Dermis blood vessel endothelial cell (primary cell): ENCODE results near the gene NET1. TPM values are rescaled to one million over a fixed set of nuclear protein-coding genes. Genes with fewer than 3 reads are reported as not detected.
A peak's percentile ranks its signal among the peaks of the same experiment; 100 is the strongest.
"Not testable (repeated sequence)": the region's sequence is repeated elsewhere in the genome, so short reads cannot be mapped to it uniquely, and the experiment has no call there.

ENCODE experiments used
- DNase-seq: peaks from one replicate; pipeline ENCODE4 v3.0.0; 2010
- total RNA-seq: library from RNA; depleted of rRNA; stranded (reverse); fragments of >200 nt; gene quantifications from 2 replicates; pipeline ENCODE4 v1.2.3, GENCODE V29; 2014

NET1 gene
- total RNA-seq, 1 donor from 2014 or later, result 21.1 TPM

- DNase-seq, result no peak
Observed at GRCh38 chr10:5400468-5401240, 11.7 kb upstream of the NET1 start.

GRCh38 chr10:5402798-5403197 is 9.6 kb upstream of the NET1 start:
- DNase-seq, result no peak

- DNase-seq, result peak; percentile 77
Observed at GRCh38 chr10:5404208-5405041, 7.9 kb upstream of the NET1 start, which contains the start of gene TUBAL3. Gene TUBAL3 (minus strand): TSS chr10:5404828. CDS start chr10:5404792, 36 bp downstream.

GRCh38 chr10:5406918-5407317 is 5.4 kb upstream of the NET1 start:
- DNase-seq, result no peak

- not testable (repeated sequence) for DNase-seq
Observed at GRCh38 chr10:5410787-5411186, 1.6 kb upstream of the NET1 start.

- DNase-seq, result no peak
Observed at GRCh38 chr10:5411941-5412276, 448 bp upstream of the NET1 start.

- DNase-seq, result peak; percentile 66
Observed at GRCh38 chr10:5413012-5413938, 918 bp downstream of the NET1 start.

- no peak for DNase-seq
Observed at GRCh38 chr10:5416981-5417380, 4.6 kb downstream of the NET1 start.

GRCh38 chr10:5418584-5418983 is 6.2 kb downstream of the NET1 start:
- DNase-seq, result no peak

- no peak for DNase-seq
Observed at GRCh38 chr10:5419466-5420094, 7.2 kb downstream of the NET1 start.

GRCh38 chr10:5423771-5424170 is 11.4 kb downstream of the NET1 start:
- DNase-seq, result no peak

GRCh38 chr10:5424751-5425150 is 12.4 kb downstream of the NET1 start:
- DNase-seq, result no peak

- no peak for DNase-seq
Observed at GRCh38 chr10:5428133-5428532, 15.8 kb downstream of the NET1 start.

GRCh38 chr10:5433182-5433581 is 20.8 kb downstream of the NET1 start:
- DNase-seq, result no peak

- DNase-seq, result peak; percentile 82
Observed at GRCh38 chr10:5434017-5434753, 21.8 kb downstream of the NET1 start.

- DNase-seq, result no peak
Observed at GRCh38 chr10:5435328-5435727, 23.0 kb downstream of the NET1 start.

- DNase-seq, result no peak
Observed at GRCh38 chr10:5440206-5440605, 27.8 kb downstream of the NET1 start.

GRCh38 chr10:5441106-5441505 is 28.7 kb downstream of the NET1 start:
- no peak for DNase-seq

- DNase-seq, result peak; percentile 77
Observed at GRCh38 chr10:5442065-5442989, 30.0 kb downstream of the NET1 start.

GRCh38 chr10:5442990-5443370 is 30.6 kb downstream of the NET1 start:
- no peak for DNase-seq
